ENCODE results near the gene MYO18A.

- TF ChIP-seq GATA3 (IDR thresholded peaks at IDR 0.05; ENCODE audit: low read depth, low read length), result no peak
- no peak for TF ChIP-seq GATA2 (IDR thresholded peaks at IDR 0.05; ENCODE audit: low read depth, low read length)
These were observed 48.1 kb downstream of the MYO18A start for GRCh38 chr17:29131814-29132682.

Measured in SH-SY5Y (cell line).